Amniotic stem cell (primary cell): Measurements from ENCODE around the gene MLN.
"Not testable (repeated sequence)": the region's sequence is repeated elsewhere in the genome, so short reads cannot be mapped to it uniquely, and the experiment has no call there.

Source experiments
- DNase-seq: peaks from one replicate; lab custom pipeline; 2025; lab: John Stamatoyannopoulos, UW

The MLN gene

GRCh38 chr6:33834401-33835392 is 30.9 kb upstream of the MLN start:
- no peak for DNase-seq

GRCh38 chr6:33833599-33833998 is 29.8 kb upstream of the MLN start:
- DNase-seq: no peak

GRCh38 chr6:33832831-33833230 is 29.0 kb upstream of the MLN start:
- DNase-seq: not testable (repeated sequence)

GRCh38 chr6:33831725-33832124 is 27.9 kb upstream of the MLN start:
- not testable (repeated sequence) for DNase-seq

GRCh38 chr6:33830635-33831240 is 26.9 kb upstream of the MLN start:
- DNase-seq: no peak

GRCh38 chr6:33828764-33829731 is 25.2 kb upstream of the MLN start:
- no peak for DNase-seq

GRCh38 chr6:33828452-33828763 is 24.6 kb upstream of the MLN start:
- DNase-seq: no peak

GRCh38 chr6:33827546-33828451 is 24.0 kb upstream of the MLN start:
- DNase-seq: no peak

- no peak for DNase-seq
Observed at GRCh38 chr6:33826537-33826936, 22.7 kb upstream of the MLN start.

- no peak for DNase-seq
Observed at GRCh38 chr6:33824461-33825154, 20.8 kb upstream of the MLN start.

- no peak for DNase-seq
Observed at GRCh38 chr6:33823806-33824205, 20.0 kb upstream of the MLN start.

- DNase-seq: no peak
Observed at GRCh38 chr6:33822575-33823395, 19.0 kb upstream of the MLN start.

GRCh38 chr6:33820784-33821520 is 17.1 kb upstream of the MLN start:
- DNase-seq: no peak

- DNase-seq: no peak
Observed at GRCh38 chr6:33820243-33820642, 16.4 kb upstream of the MLN start.

- no peak for DNase-seq
Observed at GRCh38 chr6:33819021-33819420, 15.2 kb upstream of the MLN start.

- no peak for DNase-seq
Observed at GRCh38 chr6:33818293-33818692, 14.5 kb upstream of the MLN start.

- DNase-seq: no peak
Observed at GRCh38 chr6:33817489-33817888, 13.7 kb upstream of the MLN start.

- DNase-seq: no peak
Observed at GRCh38 chr6:33816911-33817310, 13.1 kb upstream of the MLN start.

- no peak for DNase-seq
Observed at GRCh38 chr6:33815854-33816253, 12.1 kb upstream of the MLN start.
